ENCODE data around the gene PKP4.

Gene PKP4

GRCh38 chr2:158498043-158498748, 41.4 kb downstream of the PKP4 start:
- CTCF ChIA-PET = no interaction called here
- POLR2A ChIA-PET = no interaction called here
- TF ChIP-seq L3MBTL2 (conservative IDR thresholded peaks at IDR 0.05) = no peak
- TF ChIP-seq, protein P1, sequence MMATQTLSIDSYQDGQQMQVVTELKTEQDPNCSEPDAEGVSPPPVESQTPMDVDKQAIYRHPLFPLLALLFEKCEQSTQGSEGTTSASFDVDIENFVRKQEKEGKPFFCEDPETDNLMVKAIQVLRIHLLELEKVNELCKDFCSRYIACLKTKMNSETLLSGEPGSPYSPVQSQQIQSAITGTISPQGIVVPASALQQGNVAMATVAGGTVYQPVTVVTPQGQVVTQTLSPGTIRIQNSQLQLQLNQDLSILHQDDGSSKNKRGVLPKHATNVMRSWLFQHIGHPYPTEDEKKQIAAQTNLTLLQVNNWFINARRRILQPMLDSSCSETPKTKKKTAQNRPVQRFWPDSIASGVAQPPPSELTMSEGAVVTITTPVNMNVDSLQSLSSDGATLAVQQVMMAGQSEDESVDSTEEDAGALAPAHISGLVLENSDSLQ (IDR thresholded peaks at IDR 0.05) = no peak
- TF ChIP-seq SUZ12 (IDR thresholded peaks at IDR 0.05) = no peak
- no peak for TF ChIP-seq TARDBP (IDR thresholded peaks at IDR 0.05)
- TF ChIP-seq ELF4 (IDR thresholded peaks at IDR 0.05) = no peak
- no peak for TF ChIP-seq HDGF (IDR thresholded peaks at IDR 0.05; ENCODE audit: borderline replicate concordance)
- no peak for TF ChIP-seq ARNT (IDR thresholded peaks at IDR 0.05)
- no peak for TF ChIP-seq ZNF384 (IDR thresholded peaks at IDR 0.05)
- no peak for TF ChIP-seq SP1 (IDR thresholded peaks at IDR 0.05)
- TF ChIP-seq BHLHE40 (IDR thresholded peaks at IDR 0.05; ENCODE audit: borderline replicate concordance) = no peak
- TF ChIP-seq FOXA1 (IDR thresholded peaks at IDR 0.05) = no peak
- no peak for TF ChIP-seq NFRKB (IDR thresholded peaks at IDR 0.05)
- no peak for TF ChIP-seq LEF1 (IDR thresholded peaks at IDR 0.05; ENCODE audit: borderline replicate concordance)
- TF ChIP-seq CTBP1 (IDR thresholded peaks at IDR 0.05; ENCODE audit: borderline replicate concordance) = no peak
- DNase-seq (ENCODE audit: extremely low spot score) = no peak

- ChIA-PET CTCF (no interaction called here), POLR2A (no interaction called here)
- DNase-seq (ENCODE audit: extremely low spot score) = no peak
- no peak for TF ChIP-seq SUZ12 (IDR thresholded peaks at IDR 0.05)
These were observed 42.0 kb downstream of the PKP4 start for GRCh38 chr2:158498749-158499136.

- TF ChIP-seq SP1 (IDR thresholded peaks at IDR 0.05) (no peak), TARDBP (IDR thresholded peaks at IDR 0.05) (no peak)
- DNase-seq (ENCODE audit: extremely low spot score) = no peak
- ChIA-PET CTCF (no interaction called here), POLR2A (no interaction called here)
These were observed 42.6 kb downstream of the PKP4 start for GRCh38 chr2:158499383-158499782.

- no peak for TF ChIP-seq ELF4 (IDR thresholded peaks at IDR 0.05)
- TF ChIP-seq ARNT (IDR thresholded peaks at IDR 0.05) = no peak
- no peak for TF ChIP-seq TARDBP (IDR thresholded peaks at IDR 0.05)
- ChIA-PET POLR2A (no interaction called here), CTCF (no interaction called here)
- DNase-seq (ENCODE audit: extremely low spot score) = no peak
These were observed 43.6 kb downstream of the PKP4 start for GRCh38 chr2:158500333-158500732.

- no peak for DNase-seq (ENCODE audit: extremely low spot score)
- CTCF ChIA-PET = no interaction called here
- TF ChIP-seq NFRKB (IDR thresholded peaks at IDR 0.05) (no peak), SP1 (IDR thresholded peaks at IDR 0.05) (no peak), CTBP1 (IDR thresholded peaks at IDR 0.05; ENCODE audit: borderline replicate concordance) (no peak), ELF4 (IDR thresholded peaks at IDR 0.05) (no peak), SUZ12 (IDR thresholded peaks at IDR 0.05) (no peak), TARDBP (IDR thresholded peaks at IDR 0.05) (no peak), FOXM1 (IDR thresholded peaks at IDR 0.05; ENCODE audit: borderline replicate concordance) (no peak), FOXA1 (IDR thresholded peaks at IDR 0.05) (no peak), LEF1 (IDR thresholded peaks at IDR 0.05; ENCODE audit: borderline replicate concordance) (no peak)
- TF ChIP-seq, protein P1 (IDR thresholded peaks at IDR 0.05) = no peak
- POLR2A ChIA-PET = no interaction called here
These were observed 44.5 kb downstream of the PKP4 start for GRCh38 chr2:158501301-158501700.

- CTCF ChIA-PET = no interaction called here
- POLR2A ChIA-PET = no interaction called here
These were observed 46.2 kb downstream of the PKP4 start for GRCh38 chr2:158502974-158503373.

GRCh38 chr2:158504088-158504487, 47.3 kb downstream of the PKP4 start:
- CTCF ChIA-PET = no interaction called here
- POLR2A ChIA-PET = no interaction called here
- DNase-seq (ENCODE audit: extremely low spot score) = no peak
- no peak for TF ChIP-seq TARDBP (IDR thresholded peaks at IDR 0.05)
- no peak for TF ChIP-seq BHLHE40 (IDR thresholded peaks at IDR 0.05; ENCODE audit: borderline replicate concordance)

More at GRCh38 chr2:158502974-158503373, 46.2 kb downstream of the PKP4 start:
- DNase-seq (ENCODE audit: extremely low spot score) = no peak
- TF ChIP-seq, protein P1 (IDR thresholded peaks at IDR 0.05) = no peak
- TF ChIP-seq FOXM1 (IDR thresholded peaks at IDR 0.05; ENCODE audit: borderline replicate concordance) = no peak
- no peak for TF ChIP-seq FOXK2 (IDR thresholded peaks at IDR 0.05)
- no peak for TF ChIP-seq SP1 (IDR thresholded peaks at IDR 0.05)
- no peak for TF ChIP-seq FOXA1 (IDR thresholded peaks at IDR 0.05)
- TF ChIP-seq L3MBTL2 (conservative IDR thresholded peaks at IDR 0.05) = no peak
- no peak for TF ChIP-seq HDGF (IDR thresholded peaks at IDR 0.05; ENCODE audit: borderline replicate concordance)
- no peak for TF ChIP-seq TARDBP (IDR thresholded peaks at IDR 0.05)
- TF ChIP-seq BHLHE40 (IDR thresholded peaks at IDR 0.05; ENCODE audit: borderline replicate concordance) = no peak
- no peak for TF ChIP-seq LEF1 (IDR thresholded peaks at IDR 0.05; ENCODE audit: borderline replicate concordance)
- no peak for TF ChIP-seq ELF4 (IDR thresholded peaks at IDR 0.05)
- TF ChIP-seq ARNT (IDR thresholded peaks at IDR 0.05) = no peak
- TF ChIP-seq NFRKB (IDR thresholded peaks at IDR 0.05) = no peak
- TF ChIP-seq CTBP1 (IDR thresholded peaks at IDR 0.05; ENCODE audit: borderline replicate concordance) = no peak
- no peak for TF ChIP-seq SUZ12 (IDR thresholded peaks at IDR 0.05)
- TF ChIP-seq ZNF384 (IDR thresholded peaks at IDR 0.05) = no peak
